Activated CD4-positive, alpha-beta T cell treated with anti-CD3 and anti-CD28 coated beads, Interleukin-2, amount 10 ng/mL, durations not matched to agents 24 days and 14 days (primary cell): Measurements from ENCODE around the gene MTHFD1. TPM values are rescaled to one million over a fixed set of nuclear protein-coding genes. Genes with fewer than 3 reads are reported as not detected.
"Not testable (repeated sequence)": the region's sequence is repeated elsewhere in the genome, so short reads cannot be mapped to it uniquely, and the experiment has no call there.

Source experiments
- DNase-seq: peaks from one replicate; pipeline ENCODE4 v3.0.0; 2022
- H3K27ac Mint-ChIP-seq: one replicate; pipeline ENCODE4 v1.8.0; 2022; ENCODE audit warnings: mild to moderate bottlenecking, mixed read lengths
- H3K27me3 Mint-ChIP-seq: one replicate; pipeline ENCODE4 v1.8.0; 2022; ENCODE audit warnings: mixed read lengths
- H3K36me3 Mint-ChIP-seq: one replicate; pipeline ENCODE4 v1.8.0; 2022; ENCODE audit warnings: low read depth, mild to moderate bottlenecking, mixed read lengths
- H3K4me1 Mint-ChIP-seq: one replicate; pipeline ENCODE4 v1.8.0; 2021; ENCODE audit warnings: mixed read lengths
- H3K4me3 Mint-ChIP-seq: one replicate; pipeline ENCODE4 v1.8.0; 2022; ENCODE audit warnings: mild to moderate bottlenecking, moderate library complexity, mixed read lengths
- H3K9me3 Mint-ChIP-seq: one replicate; pipeline ENCODE4 v1.8.0; 2021; ENCODE audit warnings: mixed read lengths
- intact Hi-C: fragments of 100-400 bp; cut with micrococcal nuclease; formaldehyde crosslinking; loops from one replicate; pipeline ENCODE4 v1.15.1; 2023
- total RNA-seq: library from RNA; stranded (reverse); gene quantifications from 2 replicates; pipeline ENCODE4 v1.2.3, GENCODE V29; 2022

Gene MTHFD1
- 246 and 249 TPM in 2 replicates for total RNA-seq

- intact Hi-C loops = loop anchor here (1.0 to 5.0 kb wide), 3 partner anchors 50 to 746 kb away; partner anchors contain the start of genes WDR89 and ZBTB25
- peak; percentile 99 for DNase-seq
- Mint-ChIP-seq H3K36me3 (peaks cover 36% of the 10 kb centered on the region), H3K9me3 (no peaks in the 10 kb centered on the region), H3K4me1 (peaks cover 40% of the 10 kb centered on the region), H3K27ac (peak within 1 kb of the TSS; percentile 94), H3K27me3 (peaks cover 2% of the 10 kb centered on the region), H3K4me3 (peak within 1 kb of the TSS; percentile 99)
Observed at GRCh38 chr14:64387782-64388532, at the start of gene MTHFD1. TSS of gene MTHFD1 (plus strand) at chr14:64388353. CDS start at chr14:64388428, 75 bp downstream.

- intact Hi-C loops = loop anchor here (1.0 to 5.0 kb wide), 3 partner anchors 50 to 476 kb away; partner anchors contain the start of genes MTHFD1 and ZBTB25
- H3K9me3 Mint-ChIP-seq = peaks cover 3% of the 10 kb centered on the region
- H3K4me3 Mint-ChIP-seq = peak overlapping the region; percentile 96
- DNase-seq = peak; percentile 96
- H3K27me3 Mint-ChIP-seq = no peaks in the 10 kb centered on the region
- peaks cover 23% of the 10 kb centered on the region for H3K4me1 Mint-ChIP-seq
- peak overlapping the region; percentile 92 for H3K27ac Mint-ChIP-seq
- H3K36me3 Mint-ChIP-seq = peaks cover 3% of the 10 kb centered on the region
Observed at GRCh38 chr14:64338616-64339316, 49.4 kb upstream of the MTHFD1 start.

DNA sequence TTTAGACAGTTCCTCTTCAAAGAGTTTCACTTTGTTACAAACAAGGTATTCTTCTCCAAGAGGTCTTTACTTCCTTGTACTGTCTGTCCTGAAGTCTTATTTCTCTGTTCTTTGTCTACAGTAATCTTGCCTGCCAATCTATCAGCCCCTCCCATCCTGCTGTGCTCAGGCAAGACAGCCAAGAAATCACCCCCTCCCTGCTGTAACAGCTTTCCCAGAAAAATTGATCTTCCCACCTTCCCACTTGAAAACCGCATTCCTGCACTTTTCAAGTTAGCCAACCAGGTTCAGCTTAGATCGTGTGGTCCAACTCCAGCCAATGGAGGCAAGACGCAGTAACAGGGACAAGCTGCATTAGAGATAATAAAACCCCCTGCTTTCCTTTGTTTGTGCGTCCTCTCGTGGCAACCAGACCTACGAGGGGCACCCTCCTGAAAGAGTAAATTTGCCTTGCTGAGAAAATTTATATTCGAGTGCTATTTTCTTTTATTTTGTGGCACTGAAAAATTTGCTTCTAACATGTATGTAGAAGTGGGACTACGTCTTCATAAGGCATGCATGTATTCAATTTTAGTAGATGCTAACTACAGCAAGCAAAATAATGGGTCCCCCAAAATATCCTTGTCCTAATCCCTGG, 47.5 kb upstream of the MTHFD1 start:
- H3K27ac Mint-ChIP-seq = no peak overlapping the region
- peaks cover 3% of the 10 kb centered on the region for H3K36me3 Mint-ChIP-seq
- intact Hi-C loops = loop anchor here (10.0 kb wide), 1 partner anchor 424 kb away; no protein-coding TSS in a partner anchor
- peaks cover 25% of the 10 kb centered on the region for H3K4me1 Mint-ChIP-seq
- H3K9me3 Mint-ChIP-seq = peaks cover 3% of the 10 kb centered on the region
- H3K4me3 Mint-ChIP-seq = no peak overlapping the region
- DNase-seq = no peak
- H3K27me3 Mint-ChIP-seq = no peaks in the 10 kb centered on the region

DNA sequence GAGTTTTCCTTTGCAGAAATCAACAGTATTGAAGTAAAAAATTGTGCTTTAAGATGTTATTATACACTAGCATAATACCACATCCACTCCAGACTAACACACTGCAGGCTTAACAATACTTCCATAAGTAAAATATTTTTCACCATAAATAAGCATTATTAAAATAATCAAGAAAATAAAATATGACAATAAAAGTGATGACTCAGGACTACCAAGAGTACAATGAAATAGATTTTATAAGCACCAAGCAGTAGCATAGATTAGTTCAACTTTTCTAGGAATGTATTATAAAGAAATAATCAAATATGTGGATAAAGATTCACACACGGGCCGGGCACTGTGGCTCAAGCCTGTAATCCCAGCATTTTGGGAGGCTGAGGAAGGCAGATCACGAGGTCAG, 40.4 kb upstream of the MTHFD1 start:
- Mint-ChIP-seq H3K4me1 (peaks cover 3% of the 10 kb centered on the region), H3K4me3 (no peak overlapping the region), H3K27ac (no peak overlapping the region), H3K27me3 (no peaks in the 10 kb centered on the region), H3K36me3 (no peaks in the 10 kb centered on the region), H3K9me3 (no peaks in the 10 kb centered on the region)
- DNase-seq = no peak
- intact Hi-C loops = loop anchor here (10.0 kb wide), 1 partner anchor 417 kb away; no protein-coding TSS in a partner anchor

- no peaks in the 10 kb centered on the region for H3K27me3 Mint-ChIP-seq
- no peak overlapping the region for H3K27ac Mint-ChIP-seq
- no peak for DNase-seq
- H3K4me1 Mint-ChIP-seq = no peaks in the 10 kb centered on the region
- no peaks in the 10 kb centered on the region for H3K9me3 Mint-ChIP-seq
- no peaks in the 10 kb centered on the region for H3K36me3 Mint-ChIP-seq
- H3K4me3 Mint-ChIP-seq = no peak overlapping the region
- intact Hi-C loops = loop anchor here (10.0 kb wide), 1 partner anchor 415 kb away; no protein-coding TSS in a partner anchor
Observed at GRCh38 chr14:64349741-64350490, 38.2 kb upstream of the MTHFD1 start.

GRCh38 chr14:64363265-64363846, 24.8 kb upstream of the MTHFD1 start:
- no peaks in the 10 kb centered on the region for H3K9me3 Mint-ChIP-seq
- intact Hi-C loops = no loop called here
- no peak for DNase-seq
- H3K27me3 Mint-ChIP-seq = peaks cover 2% of the 10 kb centered on the region
- no peak overlapping the region for H3K4me3 Mint-ChIP-seq
- no peaks in the 10 kb centered on the region for H3K4me1 Mint-ChIP-seq
- no peaks in the 10 kb centered on the region for H3K36me3 Mint-ChIP-seq
- no peak overlapping the region for H3K27ac Mint-ChIP-seq

DNA sequence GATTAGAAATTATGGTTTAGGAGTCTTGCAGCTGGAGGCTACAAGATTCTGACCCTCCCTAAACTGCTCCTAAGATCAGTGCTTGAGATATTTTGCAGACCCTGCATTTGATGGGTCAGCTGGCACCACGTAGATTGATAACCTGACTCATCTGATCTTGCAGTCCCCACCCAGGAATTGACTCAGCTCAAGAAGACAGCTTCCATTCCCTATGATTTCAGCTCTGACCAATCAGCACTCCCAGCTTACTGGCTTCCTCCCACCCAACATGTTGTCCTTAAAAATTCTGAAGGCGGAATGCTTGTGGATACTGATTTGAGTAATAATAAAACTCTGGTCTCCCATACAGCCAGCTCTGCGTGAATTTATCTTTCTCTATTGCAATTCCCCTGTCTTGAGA, 23.2 kb upstream of the MTHFD1 start:
- no peak for DNase-seq
- H3K4me1 Mint-ChIP-seq = no peaks in the 10 kb centered on the region
- no peak overlapping the region for H3K4me3 Mint-ChIP-seq
- H3K27ac Mint-ChIP-seq = no peak overlapping the region
- no peaks in the 10 kb centered on the region for H3K36me3 Mint-ChIP-seq
- H3K9me3 Mint-ChIP-seq = no peaks in the 10 kb centered on the region
- intact Hi-C loops = no loop called here
- peaks cover 2% of the 10 kb centered on the region for H3K27me3 Mint-ChIP-seq

DNA sequence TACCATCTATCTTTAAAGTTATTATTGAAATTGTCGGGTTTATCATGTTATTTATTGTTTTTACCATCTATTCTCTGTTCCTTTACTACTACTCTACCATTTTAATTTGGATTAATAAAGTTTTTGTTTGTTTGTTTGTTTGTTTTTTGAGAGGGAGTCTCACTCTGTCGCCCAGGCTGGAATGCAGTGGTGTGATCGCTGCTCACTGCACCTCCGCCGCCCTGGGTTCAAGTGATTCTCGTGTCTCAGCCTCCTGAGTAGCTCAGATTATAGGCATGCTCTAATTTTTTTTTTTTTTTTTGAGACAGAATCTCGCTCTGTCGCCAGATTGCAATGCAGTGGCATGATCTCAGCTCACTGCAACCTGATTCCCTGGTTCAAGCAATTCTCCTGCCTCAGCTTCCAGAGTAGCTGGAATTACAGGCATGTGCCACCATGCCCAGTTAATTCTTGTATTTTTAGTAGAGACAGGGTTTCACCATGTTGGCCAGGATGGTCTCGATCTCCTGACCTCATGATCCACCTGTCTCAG, 22.7 kb upstream of the MTHFD1 start:
- H3K9me3 Mint-ChIP-seq, H3K4me1 Mint-ChIP-seq, H3K27ac Mint-ChIP-seq, H3K4me3 Mint-ChIP-seq, H3K36me3 Mint-ChIP-seq, H3K27me3 Mint-ChIP-seq, intact Hi-C loops, DNase-seq: not testable (repeated sequence)

DNA sequence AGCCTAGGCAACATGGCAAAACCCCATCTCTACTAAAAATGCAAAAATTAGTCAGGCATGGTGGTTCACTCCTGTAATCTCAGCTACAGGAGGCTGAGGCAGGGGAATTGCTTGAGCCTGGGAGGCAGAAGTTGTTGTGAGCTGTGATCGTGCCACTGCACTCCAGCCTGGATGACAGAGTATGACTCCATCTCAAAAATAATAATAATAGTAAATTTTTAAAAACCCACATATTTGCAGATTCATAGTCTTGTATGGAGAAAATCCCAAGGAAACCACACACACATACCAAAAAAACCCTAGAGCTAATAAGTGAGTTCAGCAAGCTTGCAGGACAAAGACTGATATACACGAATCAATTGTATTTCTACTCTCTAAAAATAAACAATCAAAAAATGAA, 19.0 kb upstream of the MTHFD1 start:
- no peaks in the 10 kb centered on the region for H3K27me3 Mint-ChIP-seq
- H3K4me1 Mint-ChIP-seq = no peaks in the 10 kb centered on the region
- no peak overlapping the region for H3K27ac Mint-ChIP-seq
- no peak overlapping the region for H3K4me3 Mint-ChIP-seq
- intact Hi-C loops = no loop called here
- H3K36me3 Mint-ChIP-seq = no peaks in the 10 kb centered on the region
- H3K9me3 Mint-ChIP-seq = no peaks in the 10 kb centered on the region
- DNase-seq = no peak

- no peaks in the 10 kb centered on the region for H3K9me3 Mint-ChIP-seq
- DNase-seq = no peak
- peaks cover 2% of the 10 kb centered on the region for H3K27me3 Mint-ChIP-seq
- peak overlapping the region; percentile 99 for H3K4me3 Mint-ChIP-seq
- intact Hi-C loops = loop anchor here (5.0 kb wide), 1 partner anchor 745 kb away; the partner anchor contains the start of gene WDR89
- H3K27ac Mint-ChIP-seq = peak overlapping the region; percentile 94
- peaks cover 35% of the 10 kb centered on the region for H3K4me1 Mint-ChIP-seq
- peaks cover 32% of the 10 kb centered on the region for H3K36me3 Mint-ChIP-seq
Observed at GRCh38 chr14:64387232-64387781, 846 bp upstream of the MTHFD1 start.

GRCh38 chr14:64388533-64389285, 556 bp downstream of the MTHFD1 start:
- Mint-ChIP-seq H3K9me3 (no peaks in the 10 kb centered on the region), H3K4me1 (peaks cover 46% of the 10 kb centered on the region), H3K4me3 (peak overlapping the region; percentile 99), H3K36me3 (peaks cover 41% of the 10 kb centered on the region), H3K27ac (peak overlapping the region; percentile 94), H3K27me3 (peaks cover 2% of the 10 kb centered on the region)
- intact Hi-C loops = loop anchor here (1.0 to 5.0 kb wide), 3 partner anchors 50 to 746 kb away; partner anchors contain the start of genes WDR89 and ZBTB25
- peak; percentile 64 for DNase-seq
